ENCODE measurements around the gene HMGCS1. TPM values are rescaled to one million over a fixed set of nuclear protein-coding genes. Genes with fewer than 3 reads are reported as not detected.

Gene HMGCS1
- total RNA-seq, 1 experiment from 2014 or later, result 211 TPM

GRCh38 chr5:43304525-43304924 lies 8.7 kb downstream of the HMGCS1 start:
- no peaks in the 10 kb centered on the region for H3K9me3 ChIP-seq
- intact Hi-C loops (cut with micrococcal nuclease; ENCODE audit: unreplicated experiment), result no loop called here
- DNase-seq, result no peak
- ChIA-PET POLR2A (interaction anchor here (0.5 kb wide), 1 partner anchor 66 kb away, joined by 3 read pairs; no protein-coding TSS in a partner anchor), CTCF (no interaction called here)
- peaks cover 82% of the 10 kb centered on the region for H3K36me3 Mint-ChIP-seq (ENCODE audit: insufficient read depth, unreplicated experiment)
- H3K4me1 ChIP-seq, result peaks cover 17% of the 10 kb centered on the region
- H3K27me3 Mint-ChIP-seq (ENCODE audit: insufficient read depth, unreplicated experiment), result no peaks in the 10 kb centered on the region
- peaks cover 24% of the 10 kb centered on the region for H3K4me1 Mint-ChIP-seq (ENCODE audit: low read depth, unreplicated experiment)
- H3K36me3 ChIP-seq (ENCODE audit: control insufficient read depth, insufficient read depth, low read length), result 0 out of 2 replicates have a peak, but pooled peaks cover 4% of the 10 kb centered on the region
- H3K4me3 ChIP-seq (ENCODE audit: low read depth, low read length), result no peak overlapping the region
- no peaks in the 10 kb centered on the region for H3K27me3 ChIP-seq (replicated peaks; ENCODE audit: control insufficient read depth, insufficient read depth, low read length)
- H3K4me3 Mint-ChIP-seq (ENCODE audit: unreplicated experiment), result no peak overlapping the region
- TF ChIP-seq CTCF (IDR thresholded peaks at IDR 0.05; ENCODE audit: insufficient read depth in 1 of 2, low read depth in 1 of 2, low read length in 1 of 2, severe bottlenecking in 1 of 2, unreplicated experiment in 1 of 2), result no peak
- H3K27ac Mint-ChIP-seq (ENCODE audit: unreplicated experiment), result no peak overlapping the region
- no peaks in the 10 kb centered on the region for H3K9me3 Mint-ChIP-seq (ENCODE audit: unreplicated experiment)
- BruUV-seq (replicated peaks), result no TSS peak

GRCh38 chr5:43303242-43303641 lies 10.0 kb downstream of the HMGCS1 start:
- no peak for DNase-seq
- Histone ChIP-seq H3K4me3 (ENCODE audit: low read depth, low read length) (no peak overlapping the region), H3K9me3 (no peaks in the 10 kb centered on the region), H3K4me1 (peaks cover 13% of the 10 kb centered on the region), H3K36me3 (ENCODE audit: control insufficient read depth, insufficient read depth, low read length) (peaks cover 4% of the 10 kb centered on the region; the same call in 1 of the 2 replicates), H3K27me3 (replicated peaks; ENCODE audit: control insufficient read depth, insufficient read depth, low read length) (no peaks in the 10 kb centered on the region)
- Mint-ChIP-seq H3K4me1 (ENCODE audit: low read depth, unreplicated experiment) (peaks cover 15% of the 10 kb centered on the region), H3K27me3 (ENCODE audit: insufficient read depth, unreplicated experiment) (no peaks in the 10 kb centered on the region), H3K4me3 (ENCODE audit: unreplicated experiment) (no peak overlapping the region), H3K36me3 (ENCODE audit: insufficient read depth, unreplicated experiment) (peaks cover 87% of the 10 kb centered on the region), H3K27ac (ENCODE audit: unreplicated experiment) (no peak overlapping the region), H3K9me3 (ENCODE audit: unreplicated experiment) (no peaks in the 10 kb centered on the region)
- no TSS peak for BruUV-seq (replicated peaks)
- ChIA-PET POLR2A (interaction anchor here (0.5 to 1.1 kb wide), 2 partner anchors 8 to 295 kb away, joined by 3 to 4 read pairs; no protein-coding TSS in a partner anchor), CTCF (interaction anchor here (0.7 kb wide), 1 partner anchor 181 kb away, joined by 3 read pairs; no protein-coding TSS in a partner anchor)
- TF ChIP-seq CTCF (IDR thresholded peaks at IDR 0.05; ENCODE audit: insufficient read depth in 1 of 2, low read depth in 1 of 2, low read length in 1 of 2, severe bottlenecking in 1 of 2, unreplicated experiment in 1 of 2), result no peak
- intact Hi-C loops (cut with micrococcal nuclease; ENCODE audit: unreplicated experiment), result no loop called here

GRCh38 chr5:43302481-43302880 lies 10.7 kb downstream of the HMGCS1 start:
- no peak overlapping the region for H3K4me3 Mint-ChIP-seq (ENCODE audit: unreplicated experiment)
- no peak overlapping the region for H3K27ac Mint-ChIP-seq (ENCODE audit: unreplicated experiment)
- H3K9me3 ChIP-seq, result no peaks in the 10 kb centered on the region
- peaks cover 15% of the 10 kb centered on the region for H3K4me1 Mint-ChIP-seq (ENCODE audit: low read depth, unreplicated experiment)
- peaks cover 4% of the 10 kb centered on the region; the same call in 1 of the 2 replicates for H3K36me3 ChIP-seq (ENCODE audit: control insufficient read depth, insufficient read depth, low read length)
- TF ChIP-seq CTCF (IDR thresholded peaks at IDR 0.05; ENCODE audit: insufficient read depth in 1 of 2, low read depth in 1 of 2, low read length in 1 of 2, severe bottlenecking in 1 of 2, unreplicated experiment in 1 of 2), result no peak
- no TSS peak for BruUV-seq (replicated peaks)
- H3K4me3 ChIP-seq (ENCODE audit: low read depth, low read length), result no peak overlapping the region
- peaks cover 13% of the 10 kb centered on the region for H3K4me1 ChIP-seq
- ChIA-PET CTCF (no interaction called here), POLR2A (no interaction called here)
- intact Hi-C loops (cut with micrococcal nuclease; ENCODE audit: unreplicated experiment), result no loop called here
- H3K27me3 ChIP-seq (replicated peaks; ENCODE audit: control insufficient read depth, insufficient read depth, low read length), result no peaks in the 10 kb centered on the region
- H3K27me3 Mint-ChIP-seq (ENCODE audit: insufficient read depth, unreplicated experiment), result no peaks in the 10 kb centered on the region
- no peak for DNase-seq
- peaks cover 95% of the 10 kb centered on the region for H3K36me3 Mint-ChIP-seq (ENCODE audit: insufficient read depth, unreplicated experiment)
- H3K9me3 Mint-ChIP-seq (ENCODE audit: unreplicated experiment), result no peaks in the 10 kb centered on the region
